Loucy (cell line): Measurements from ENCODE around the gene EMX2.

ENCODE experiments used
- EZH2phosphoT487 ChIP-seq: fragments of 200-600 bp; IDR thresholded peaks from 2 replicates; pipeline ENCODE4 v1.6.1; 2018; ENCODE audit warnings: antibody characterized with exemption, mild to moderate bottlenecking, moderate library complexity, borderline replicate concordance
- TF ChIP-seq, protein P1 (sequence below): fragments of 200-600 bp; sonication (generic); conservative IDR thresholded peaks from 2 replicates; pipeline ENCODE4 v1.5.1; 2014; ENCODE audit warnings: mild to moderate bottlenecking, antibody characterized with exemption, low read length

DNA sequence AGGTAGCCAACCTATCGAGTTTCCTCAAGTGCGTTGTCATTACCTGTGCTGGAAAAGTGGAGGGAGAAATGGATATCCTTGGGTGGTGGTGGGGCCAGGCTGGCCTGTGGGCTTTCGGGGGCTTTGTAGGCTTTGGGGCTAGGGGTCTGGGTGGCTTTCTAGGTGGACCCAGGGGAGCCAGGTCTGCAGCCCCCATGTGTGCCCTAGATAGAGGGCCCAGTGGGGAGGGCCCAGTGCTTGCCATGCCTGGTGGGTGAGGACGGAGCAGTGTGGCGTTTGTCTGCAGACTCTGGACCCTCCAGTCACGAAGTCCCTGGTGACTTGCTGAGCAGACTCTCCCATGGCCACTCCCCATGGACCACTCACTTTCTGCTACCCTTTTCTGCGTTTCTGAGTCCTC is 19.7 kb downstream of the EMX2 start:
- TF ChIP-seq, protein P1, sequence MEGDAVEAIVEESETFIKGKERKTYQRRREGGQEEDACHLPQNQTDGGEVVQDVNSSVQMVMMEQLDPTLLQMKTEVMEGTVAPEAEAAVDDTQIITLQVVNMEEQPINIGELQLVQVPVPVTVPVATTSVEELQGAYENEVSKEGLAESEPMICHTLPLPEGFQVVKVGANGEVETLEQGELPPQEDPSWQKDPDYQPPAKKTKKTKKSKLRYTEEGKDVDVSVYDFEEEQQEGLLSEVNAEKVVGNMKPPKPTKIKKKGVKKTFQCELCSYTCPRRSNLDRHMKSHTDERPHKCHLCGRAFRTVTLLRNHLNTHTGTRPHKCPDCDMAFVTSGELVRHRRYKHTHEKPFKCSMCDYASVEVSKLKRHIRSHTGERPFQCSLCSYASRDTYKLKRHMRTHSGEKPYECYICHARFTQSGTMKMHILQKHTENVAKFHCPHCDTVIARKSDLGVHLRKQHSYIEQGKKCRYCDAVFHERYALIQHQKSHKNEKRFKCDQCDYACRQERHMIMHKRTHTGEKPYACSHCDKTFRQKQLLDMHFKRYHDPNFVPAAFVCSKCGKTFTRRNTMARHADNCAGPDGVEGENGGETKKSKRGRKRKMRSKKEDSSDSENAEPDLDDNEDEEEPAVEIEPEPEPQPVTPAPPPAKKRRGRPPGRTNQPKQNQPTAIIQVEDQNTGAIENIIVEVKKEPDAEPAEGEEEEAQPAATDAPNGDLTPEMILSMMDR, result no peak
- TF ChIP-seq EZH2phosphoT487, result no peak
